B cell (primary cell): ENCODE results near the gene SPOCK1.

Experiments
- CTCF ChIP-seq: fragments of 200-600 bp; IDR thresholded peaks from one replicate; pipeline ENCODE4 v1.8.0; 2022; ENCODE audit warnings: antibody characterized with exemption, mild to moderate bottlenecking
- EZH2 ChIP-seq: IDR thresholded peaks from 2 replicates; pipeline ENCODE4 v1.6.1; 2012; ENCODE audit warnings: borderline replicate concordance, low read depth, mild to moderate bottlenecking, moderate library complexity, low read length; ENCODE audit not compliant: insufficient read depth, poor library complexity, severe bottlenecking

DNA sequence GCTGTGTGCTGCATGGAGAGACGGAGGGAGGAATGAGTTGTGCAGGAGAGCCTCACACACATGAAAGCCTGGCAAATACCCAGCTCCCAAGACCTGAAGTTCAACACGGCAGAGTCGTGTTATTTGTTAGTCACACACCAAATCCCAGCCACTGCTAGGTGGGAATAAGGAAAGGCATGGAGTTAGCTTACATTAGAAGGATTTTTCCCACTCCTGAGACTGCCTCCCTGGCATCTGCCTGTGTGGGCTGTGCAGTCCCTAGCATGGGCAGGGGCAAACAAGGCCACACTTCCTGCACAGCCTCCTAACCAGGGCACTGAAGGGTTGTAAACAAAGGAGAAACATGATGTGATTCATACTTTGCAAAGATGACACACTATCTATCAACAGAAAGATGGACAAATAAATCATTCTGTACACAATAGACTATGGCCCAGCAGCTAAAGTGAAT lies 306.8 kb downstream of the SPOCK1 start:
- TF ChIP-seq CTCF (no peak), EZH2 (no peak)
